ENCODE measurements around the gene DEPDC5. TPM values are rescaled to one million over a fixed set of nuclear protein-coding genes. Genes with fewer than 3 reads are reported as not detected.

The DEPDC5 gene
- total and polyA plus RNA-seq, 9 of the 15 experiments (the other 6 are each of a cell fraction or from before 2014, with no cell fraction given): 2.3 to 12.3 (median 10.7) TPM

GRCh38 chr22:31937341-31937740 lies 183.5 kb downstream of the DEPDC5 start (continued):
- no peak for TF ChIP-seq SUPT5H (IDR thresholded peaks at IDR 0.05)
- no peak for TF ChIP-seq FOXJ3 (CRISPR knock-in tag; IDR thresholded peaks at IDR 0.05)
- TF ChIP-seq ZNF217 (CRISPR knock-in tag; IDR thresholded peaks at IDR 0.05): no peak
- peak; percentile 76 for TF ChIP-seq ZNF592 (IDR thresholded peaks at IDR 0.05)
- no peak for TF ChIP-seq FOXP4 (CRISPR knock-in tag; IDR thresholded peaks at IDR 0.05; ENCODE audit: borderline replicate concordance)
- TF ChIP-seq ZNF507 (tag; conservative IDR thresholded peaks at IDR 0.05): no peak
- no peak for TF ChIP-seq HDAC1 (IDR thresholded peaks at IDR 0.05)
- TF ChIP-seq GTF2E2 (tag; IDR thresholded peaks at IDR 0.05): no peak
- peak; percentile 95 for TF ChIP-seq CBFA2T2 (conservative IDR thresholded peaks at IDR 0.05)
- no peak for TF ChIP-seq CGGBP1 (CRISPR knock-in tag; IDR thresholded peaks at IDR 0.05)
- TF ChIP-seq ZNF639 (CRISPR knock-in tag; conservative IDR thresholded peaks at IDR 0.05 in 1 of 2, IDR thresholded peaks at IDR 0.05 in 1 of 2): peak in 1 of 2 experiments; percentile 61; a peak in 1 of 4 replicates
- no peak for TF ChIP-seq CTCF (IDR thresholded peaks at IDR 0.05 in 2 of 3, conservative IDR thresholded peaks at IDR 0.05 in 1 of 3; ENCODE audit: insufficient read depth in 2 of 3, low read depth in 1 of 3, low read length in 3 of 3)
- TF ChIP-seq TBL1XR1 (IDR thresholded peaks at IDR 0.05; ENCODE audit: low read length in 2 of 2): peak; percentile 24 to 40; a peak in 1 of 4 replicates
- TF ChIP-seq ARID3A (IDR thresholded peaks at IDR 0.05; ENCODE audit: borderline replicate concordance, low read depth, low read length): no peak
- TF ChIP-seq SETDB1 (IDR thresholded peaks at IDR 0.05; ENCODE audit: low read length): no peak

Data from K562 (cell line).